GM10266 (cell line): ENCODE data around the gene USP40.

Experiments
- DNase-seq: peaks from one replicate; pipeline ENCODE4 v3.0.0; 2012; ENCODE audit errors: extremely low spot score
- CTCF ChIP-seq: IDR thresholded peaks from 2 replicates; pipeline ENCODE4 v1.5.1; 2012; ENCODE audit warnings: mild to moderate bottlenecking, low read depth; ENCODE audit not compliant: control insufficient read depth, insufficient read depth; ENCODE audit errors: missing control alignments

Gene USP40

GRCh38 chr2:233442028-233442310, 124.6 kb downstream of the USP40 start:
- no peak for TF ChIP-seq CTCF
- DNase-seq: no peak

GRCh38 chr2:233441161-233442027, 125.2 kb downstream of the USP40 start:
- DNase-seq: peak; percentile 19
- TF ChIP-seq CTCF: no peak

GRCh38 chr2:233440714-233441113, 125.9 kb downstream of the USP40 start:
- DNase-seq: no peak
- TF ChIP-seq CTCF: no peak

- TF ChIP-seq CTCF: no peak
- no peak for DNase-seq
Observed at GRCh38 chr2:233440314-233440713, 126.3 kb downstream of the USP40 start.

- no peak for TF ChIP-seq CTCF
- no peak for DNase-seq
Observed at GRCh38 chr2:233439191-233439590, 127.4 kb downstream of the USP40 start.

GRCh38 chr2:233438573-233439147, 127.9 kb downstream of the USP40 start:
- DNase-seq: no peak
- TF ChIP-seq CTCF: no peak

- DNase-seq: no peak
- TF ChIP-seq CTCF: no peak
Observed at GRCh38 chr2:233437439-233437955, 129.1 kb downstream of the USP40 start.
